ENCODE data around the gene MEGF11.

- TF ChIP-seq, protein P1, sequence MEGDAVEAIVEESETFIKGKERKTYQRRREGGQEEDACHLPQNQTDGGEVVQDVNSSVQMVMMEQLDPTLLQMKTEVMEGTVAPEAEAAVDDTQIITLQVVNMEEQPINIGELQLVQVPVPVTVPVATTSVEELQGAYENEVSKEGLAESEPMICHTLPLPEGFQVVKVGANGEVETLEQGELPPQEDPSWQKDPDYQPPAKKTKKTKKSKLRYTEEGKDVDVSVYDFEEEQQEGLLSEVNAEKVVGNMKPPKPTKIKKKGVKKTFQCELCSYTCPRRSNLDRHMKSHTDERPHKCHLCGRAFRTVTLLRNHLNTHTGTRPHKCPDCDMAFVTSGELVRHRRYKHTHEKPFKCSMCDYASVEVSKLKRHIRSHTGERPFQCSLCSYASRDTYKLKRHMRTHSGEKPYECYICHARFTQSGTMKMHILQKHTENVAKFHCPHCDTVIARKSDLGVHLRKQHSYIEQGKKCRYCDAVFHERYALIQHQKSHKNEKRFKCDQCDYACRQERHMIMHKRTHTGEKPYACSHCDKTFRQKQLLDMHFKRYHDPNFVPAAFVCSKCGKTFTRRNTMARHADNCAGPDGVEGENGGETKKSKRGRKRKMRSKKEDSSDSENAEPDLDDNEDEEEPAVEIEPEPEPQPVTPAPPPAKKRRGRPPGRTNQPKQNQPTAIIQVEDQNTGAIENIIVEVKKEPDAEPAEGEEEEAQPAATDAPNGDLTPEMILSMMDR (IDR thresholded peaks at IDR 0.05; ENCODE audit: insufficient read depth, low read length), result no peak
- no peak for TF ChIP-seq POLR2AphosphoS5 (IDR thresholded peaks at IDR 0.05; ENCODE audit: low read depth)
These were observed 82.8 kb downstream of the MEGF11 start for GRCh38 chr15:66170716-66171115.
